GM21825 (cell line): Measurements from ENCODE around the gene EYA2.

ENCODE experiments used
- ATAC-seq: cut with Tn5 transposase; IDR thresholded peaks from one replicate; pipeline ENCODE4 v1.9.1; 2021; ENCODE audit warnings: mild to moderate bottlenecking, moderate library complexity; ENCODE audit not compliant: unreplicated experiment

EYA2 gene

GRCh38 chr20:47216819-47217410 is 322.3 kb downstream of the EYA2 start:
- no peak for ATAC-seq

- no peak for ATAC-seq
Measured at GRCh38 chr20:47217482-47218446, 323.1 kb downstream of the EYA2 start.

GRCh38 chr20:47220161-47220582 is 325.5 kb downstream of the EYA2 start:
- ATAC-seq, result no peak

- no peak for ATAC-seq
Measured at GRCh38 chr20:47221036-47221625, 326.5 kb downstream of the EYA2 start.

- ATAC-seq, result no peak
Measured at GRCh38 chr20:47222468-47223119, 328.0 kb downstream of the EYA2 start.

GRCh38 chr20:47223896-47224295 is 329.3 kb downstream of the EYA2 start:
- no peak for ATAC-seq

- ATAC-seq, result no peak
Measured at GRCh38 chr20:47224300-47224791, 329.7 kb downstream of the EYA2 start.

GRCh38 chr20:47224857-47225256 is 330.2 kb downstream of the EYA2 start:
- ATAC-seq, result no peak

- ATAC-seq, result no peak
Measured at GRCh38 chr20:47225458-47225857, 330.8 kb downstream of the EYA2 start.

GRCh38 chr20:47227119-47227518 is 332.5 kb downstream of the EYA2 start:
- ATAC-seq, result no peak

- ATAC-seq, result no peak
Measured at GRCh38 chr20:47227576-47227975, 332.9 kb downstream of the EYA2 start.

- no peak for ATAC-seq
Measured at GRCh38 chr20:47228654-47229053, 334.0 kb downstream of the EYA2 start.

GRCh38 chr20:47230811-47231256 is 336.2 kb downstream of the EYA2 start:
- ATAC-seq, result no peak

- no peak for ATAC-seq
Measured at GRCh38 chr20:47231382-47232039, 336.9 kb downstream of the EYA2 start.

GRCh38 chr20:47232518-47232917 is 337.9 kb downstream of the EYA2 start:
- no peak for ATAC-seq

GRCh38 chr20:47233333-47234188 is 338.9 kb downstream of the EYA2 start:
- no peak for ATAC-seq

- ATAC-seq, result no peak
Measured at GRCh38 chr20:47235111-47235510, 340.5 kb downstream of the EYA2 start.

GRCh38 chr20:47235853-47236638 is 341.4 kb downstream of the EYA2 start:
- ATAC-seq, result no peak

GRCh38 chr20:47236639-47236900 is 341.9 kb downstream of the EYA2 start:
- no peak for ATAC-seq
